Upper lobe of right lung (tissue), 1 donor: ENCODE data around the gene TRAPPC4. TPM values are rescaled to one million over a fixed set of nuclear protein-coding genes. Genes with fewer than 3 reads are reported as not detected.

Experiments used
- ATAC-seq: fragments of 200-7000 bp; cut with Tn5 transposase; one replicate; pipeline ENCODE4 v1.9.1; 2020; ENCODE audit warnings: mild to moderate bottlenecking, moderate library complexity
- DNase-seq: peaks from one replicate; pipeline ENCODE4 v3.0.0-alpha.2; 2020
- H3K27ac ChIP-seq: fragments of 200-600 bp; one replicate; pipeline ENCODE4 v1.8.0; 2022
- H3K27me3 ChIP-seq: fragments of 200-600 bp; one replicate; pipeline ENCODE4 v1.8.0; 2022; ENCODE audit warnings: mild to moderate bottlenecking
- H3K36me3 ChIP-seq: fragments of 200-600 bp; one replicate; pipeline ENCODE4 v1.8.0; 2022
- H3K4me1 ChIP-seq: fragments of 200-600 bp; one replicate; pipeline ENCODE4 v1.8.0; 2022
- H3K4me3 ChIP-seq: fragments of 200-600 bp; one replicate; pipeline ENCODE4 v1.8.0; 2022; ENCODE audit warnings: mild to moderate bottlenecking
- H3K9me3 ChIP-seq: fragments of 200-600 bp; one replicate; pipeline ENCODE4 v1.8.0; 2022
- CTCF ChIP-seq: fragments of 200-600 bp; IDR thresholded peaks from one replicate; pipeline ENCODE4 v1.8.0; 2022; ENCODE audit warnings: antibody characterized with exemption
- intact Hi-C: fragments of 100-400 bp; cut with DNase I; formaldehyde crosslinking; loops from one replicate; pipeline ENCODE4 v1.11.0; 2022
- total RNA-seq: library from RNA; stranded (reverse); fragmentation: NEBNext Ultra II Directional; extraction: Animal tissue kit (Norgen Biotek cat#: 25700); gene quantifications from one replicate; pipeline ENCODE4 v1.2.1, GENCODE V29; 2021
- donor health status: DM: no; HTN: yes; CAD: no; lungs with severe emphysema.

TRAPPC4 gene
- total RNA-seq, 1 donor from 2014 or later = 44.6 TPM

- no peak for TF ChIP-seq CTCF
- no peak overlapping the region for H3K4me3 ChIP-seq
- H3K27ac ChIP-seq = no peak overlapping the region
- DNase-seq = no peak
- no peak for ATAC-seq
- no peaks in the 10 kb centered on the region for H3K9me3 ChIP-seq
- H3K4me1 ChIP-seq = no peaks in the 10 kb centered on the region
- peaks cover 22% of the 10 kb centered on the region for H3K36me3 ChIP-seq
- intact Hi-C loops = no loop called here
- no peaks in the 10 kb centered on the region for H3K27me3 ChIP-seq
Measured at GRCh38 chr11:119041821-119042514, 23.4 kb downstream of the TRAPPC4 start.

- no peak for TF ChIP-seq CTCF
- intact Hi-C loops = no loop called here
- no peak for ATAC-seq
- Histone ChIP-seq H3K9me3 (no peaks in the 10 kb centered on the region), H3K36me3 (peaks cover 32% of the 10 kb centered on the region), H3K27ac (no peak overlapping the region), H3K4me3 (no peak overlapping the region), H3K27me3 (no peaks in the 10 kb centered on the region), H3K4me1 (no peaks in the 10 kb centered on the region)
- DNase-seq = no peak
Measured at GRCh38 chr11:119042927-119043326, 24.4 kb downstream of the TRAPPC4 start.

GRCh38 chr11:119044708-119045107 is 26.1 kb downstream of the TRAPPC4 start:
- peaks cover 50% of the 10 kb centered on the region for H3K36me3 ChIP-seq
- intact Hi-C loops = no loop called here
- H3K27ac ChIP-seq = no peak overlapping the region
- DNase-seq (no peak), ATAC-seq (no peak)
- H3K27me3 ChIP-seq = no peaks in the 10 kb centered on the region
- no peak for TF ChIP-seq CTCF
- H3K9me3 ChIP-seq = no peaks in the 10 kb centered on the region
- H3K4me3 ChIP-seq = no peak overlapping the region
- H3K4me1 ChIP-seq = no peaks in the 10 kb centered on the region

GRCh38 chr11:119046489-119046888 is 27.9 kb downstream of the TRAPPC4 start:
- no peak for DNase-seq
- intact Hi-C loops = no loop called here
- H3K36me3 ChIP-seq = peaks cover 68% of the 10 kb centered on the region

GRCh38 chr11:119047205-119047604 is 28.6 kb downstream of the TRAPPC4 start:
- H3K36me3 ChIP-seq = peaks cover 75% of the 10 kb centered on the region
- H3K9me3 ChIP-seq = no peaks in the 10 kb centered on the region
- ATAC-seq = no peak
- intact Hi-C loops = no loop called here
- H3K27ac ChIP-seq = no peak overlapping the region
- no peaks in the 10 kb centered on the region for H3K27me3 ChIP-seq
- no peak for TF ChIP-seq CTCF
- no peaks in the 10 kb centered on the region for H3K4me1 ChIP-seq
- H3K4me3 ChIP-seq = no peak overlapping the region
- DNase-seq = no peak

More at GRCh38 chr11:119046489-119046888, 27.9 kb downstream of the TRAPPC4 start:
- Histone ChIP-seq H3K27me3 (no peaks in the 10 kb centered on the region), H3K4me3 (no peak overlapping the region), H3K9me3 (no peaks in the 10 kb centered on the region), H3K27ac (no peak overlapping the region), H3K4me1 (no peaks in the 10 kb centered on the region)
- no peak for TF ChIP-seq CTCF
- no peak for ATAC-seq

GRCh38 chr11:119048644-119049043 is 30.1 kb downstream of the TRAPPC4 start:
- Histone ChIP-seq H3K4me3 (no peak overlapping the region), H3K4me1 (no peaks in the 10 kb centered on the region), H3K9me3 (no peaks in the 10 kb centered on the region), H3K27ac (no peak overlapping the region), H3K36me3 (peaks cover 89% of the 10 kb centered on the region), H3K27me3 (no peaks in the 10 kb centered on the region)
- TF ChIP-seq CTCF = no peak
- ATAC-seq = no peak
- intact Hi-C loops = no loop called here
- no peak for DNase-seq
